ENCODE results near the gene RHBDD2. TPM values are rescaled to one million over a fixed set of nuclear protein-coding genes. Genes with fewer than 3 reads are reported as not detected.

The RHBDD2 gene
- total RNA-seq, 1 experiment from 2014 or later = 79.3 TPM

DNA sequence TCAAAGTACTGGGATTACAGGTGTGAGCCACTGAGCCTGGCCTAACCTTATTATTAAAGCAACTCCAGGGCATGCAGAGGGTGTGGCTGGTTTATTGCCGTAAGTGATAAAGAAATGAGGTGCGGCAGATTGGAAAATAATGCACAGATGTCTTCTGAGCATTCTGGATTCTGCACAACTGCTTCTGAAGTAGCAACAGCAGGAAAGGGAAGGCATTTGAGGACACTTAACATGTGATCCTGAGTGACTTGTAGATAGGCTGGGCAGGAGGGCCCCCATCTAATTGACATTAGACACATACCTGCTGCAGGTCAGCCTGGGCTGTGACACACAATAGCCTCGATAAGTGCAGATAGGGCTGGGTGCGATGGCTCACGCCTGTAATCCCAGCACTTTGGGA is 5.6 kb downstream of the RHBDD2 start:
- no peak for ATAC-seq
- in situ Hi-C loops (cut with HindIII; ENCODE audit: low pct_unique_long_range_greater_than_20kb, low sequenced_read_pairs) (no loop called here), intact Hi-C loops (cut with micrococcal nuclease; ENCODE audit: unreplicated experiment) (no loop called here)
- H3K4me1 ChIP-seq (ENCODE audit: control insufficient read depth, insufficient read depth, low read length) = peaks cover 7% of the 10 kb centered on the region; the same call in 1 of the 2 replicates
- H3K27me3 ChIP-seq (ENCODE audit: control insufficient read depth, insufficient read depth, low read length) = no peaks in the 10 kb centered on the region
- CTCF ChIA-PET = no interaction called here
- H3K36me3 ChIP-seq (ENCODE audit: control insufficient read depth, insufficient read depth, low read length) = peaks cover 8% of the 10 kb centered on the region; the same call in 1 of the 2 replicates
- H3K27ac ChIP-seq (ENCODE audit: low read length) = no peak overlapping the region
- DNase-seq (ENCODE audit: low read depth, low spot score) = no peak
- no peak overlapping the region for H3K4me3 ChIP-seq (ENCODE audit: low read depth in 2 of 2, low read length in 2 of 2)
- H3K9me3 ChIP-seq (ENCODE audit: control insufficient read depth, insufficient read depth, low read depth, low read length) = no peaks in the 10 kb centered on the region
- BruUV-seq (replicated peaks) = no TSS peak
- POLR2A ChIA-PET = no interaction called here
- no peak for TF ChIP-seq SIN3A (IDR thresholded peaks at IDR 0.05; ENCODE audit: borderline replicate concordance, insufficient read depth, low read depth, low read length)
- no peak for TF ChIP-seq TCF7L2 (IDR thresholded peaks at IDR 0.05; ENCODE audit: low read depth, low read length)
- no peak for TF ChIP-seq REST (IDR thresholded peaks at IDR 0.05; ENCODE audit: insufficient read depth in 1 of 2, low read depth in 2 of 2, low read length in 1 of 2)
- TF ChIP-seq, protein P1, sequence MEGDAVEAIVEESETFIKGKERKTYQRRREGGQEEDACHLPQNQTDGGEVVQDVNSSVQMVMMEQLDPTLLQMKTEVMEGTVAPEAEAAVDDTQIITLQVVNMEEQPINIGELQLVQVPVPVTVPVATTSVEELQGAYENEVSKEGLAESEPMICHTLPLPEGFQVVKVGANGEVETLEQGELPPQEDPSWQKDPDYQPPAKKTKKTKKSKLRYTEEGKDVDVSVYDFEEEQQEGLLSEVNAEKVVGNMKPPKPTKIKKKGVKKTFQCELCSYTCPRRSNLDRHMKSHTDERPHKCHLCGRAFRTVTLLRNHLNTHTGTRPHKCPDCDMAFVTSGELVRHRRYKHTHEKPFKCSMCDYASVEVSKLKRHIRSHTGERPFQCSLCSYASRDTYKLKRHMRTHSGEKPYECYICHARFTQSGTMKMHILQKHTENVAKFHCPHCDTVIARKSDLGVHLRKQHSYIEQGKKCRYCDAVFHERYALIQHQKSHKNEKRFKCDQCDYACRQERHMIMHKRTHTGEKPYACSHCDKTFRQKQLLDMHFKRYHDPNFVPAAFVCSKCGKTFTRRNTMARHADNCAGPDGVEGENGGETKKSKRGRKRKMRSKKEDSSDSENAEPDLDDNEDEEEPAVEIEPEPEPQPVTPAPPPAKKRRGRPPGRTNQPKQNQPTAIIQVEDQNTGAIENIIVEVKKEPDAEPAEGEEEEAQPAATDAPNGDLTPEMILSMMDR (IDR thresholded peaks at IDR 0.05) = no peak
- no peak for TF ChIP-seq POLR2AphosphoS5 (IDR thresholded peaks at IDR 0.05; ENCODE audit: low read depth, low read length)

GRCh38 chr7:75885036-75885435 is 6.2 kb downstream of the RHBDD2 start:
- intact Hi-C loops (cut with micrococcal nuclease; ENCODE audit: unreplicated experiment) = no loop called here
- no peak overlapping the region for H3K4me3 ChIP-seq (ENCODE audit: low read depth in 2 of 2, low read length in 2 of 2)
- H3K9me3 ChIP-seq (ENCODE audit: control insufficient read depth, insufficient read depth, low read depth, low read length) = no peaks in the 10 kb centered on the region
- no TSS peak for BruUV-seq (replicated peaks)
- CTCF ChIA-PET = no interaction called here
- ATAC-seq (no peak), DNase-seq (ENCODE audit: low read depth, low spot score) (no peak)
- in situ Hi-C loops (cut with HindIII; ENCODE audit: low pct_unique_long_range_greater_than_20kb, low sequenced_read_pairs) = no loop called here
- POLR2A ChIA-PET = interaction anchor here (0.6 to 0.8 kb wide), 2 partner anchors 9 to 19 kb away, joined by 3 to 5 read pairs; no protein-coding TSS in a partner anchor
- TF ChIP-seq REST (IDR thresholded peaks at IDR 0.05; ENCODE audit: insufficient read depth in 1 of 2, low read depth in 2 of 2, low read length in 1 of 2) (no peak), POLR2AphosphoS5 (IDR thresholded peaks at IDR 0.05; ENCODE audit: low read depth, low read length) (no peak), SIN3A (IDR thresholded peaks at IDR 0.05; ENCODE audit: borderline replicate concordance, insufficient read depth, low read depth, low read length) (no peak), TCF7L2 (IDR thresholded peaks at IDR 0.05; ENCODE audit: low read depth, low read length) (no peak)
- H3K4me1 ChIP-seq (ENCODE audit: control insufficient read depth, insufficient read depth, low read length) = peaks cover 3% of the 10 kb centered on the region; the same call in 1 of the 2 replicates
- peaks cover 8% of the 10 kb centered on the region; the same call in 1 of the 2 replicates for H3K36me3 ChIP-seq (ENCODE audit: control insufficient read depth, insufficient read depth, low read length)
- no peaks in the 10 kb centered on the region for H3K27me3 ChIP-seq (ENCODE audit: control insufficient read depth, insufficient read depth, low read length)
- H3K27ac ChIP-seq (ENCODE audit: low read length) = no peak overlapping the region
